H1 (cell line): ENCODE data around the gene CXCL3. TPM values are rescaled to one million over a fixed set of nuclear protein-coding genes. Genes with fewer than 3 reads are reported as not detected.

Experiments
- CTCF ChIA-PET: fragments of 300-600 bp; sonication (Branson Sonifier 250); formaldehyde crosslinking; loops from one replicate; lab custom pipeline; 2021; ENCODE audit not compliant: partially characterized antibody; lab: Charles Lee
- POLR2A ChIA-PET: fragments of 300-600 bp; sonication (Branson Sonifier 250); formaldehyde crosslinking; loops from one replicate; lab custom pipeline; 2021; ENCODE audit warnings: inconsistent platforms; ENCODE audit not compliant: partially characterized antibody; lab: Charles Lee
- DNase-seq, 2 experiments: peaks; one replicate each; pipeline versions ENCODE4 v3.0.0 to v3.0.0-alpha.2; 2010 to 2022; ENCODE audit warnings: low spot score in 2 of 2, low read depth in 1 of 2, mixed read lengths in 1 of 2
- FAIRE-seq: peaks from 2 replicates; lab custom pipeline; 2011; peaks lifted over from hg19 to GRCh38; lab: Jason Lieb, UNC
- H2AFZ ChIP-seq: 2 replicates; pipeline ENCODE4 v1.8.1; 2012; ENCODE audit warnings: low read length, inconsistent platforms
- H2AK5ac ChIP-seq: 2 replicates; pipeline ENCODE4 v1.6.1; 2013; ENCODE audit warnings: low read depth, low read length
- H2BK120ac ChIP-seq: replicated peaks from 2 replicates; pipeline ENCODE3; 2013; ENCODE audit warnings: low read depth, low read length, inconsistent platforms
- H2BK12ac ChIP-seq: 2 replicates; pipeline ENCODE4 v1.6.1; 2013; ENCODE audit warnings: low read depth, low read length
- H2BK15ac ChIP-seq: 2 replicates; pipeline ENCODE4 v1.6.1; 2013; ENCODE audit warnings: low read length
- H2BK20ac ChIP-seq: 2 replicates; pipeline ENCODE4 v1.6.1; 2013; ENCODE audit warnings: low read length
- H2BK5ac ChIP-seq: 2 replicates; pipeline ENCODE4 v1.6.1; 2013; ENCODE audit warnings: low read depth, low read length
- H3K14ac ChIP-seq: 2 replicates; pipeline ENCODE4 v1.6.1; 2013; ENCODE audit warnings: inconsistent platforms; ENCODE audit not compliant: insufficient read length
- H3K18ac ChIP-seq: 2 replicates; pipeline ENCODE4 v1.6.1; 2013; ENCODE audit warnings: low read length; ENCODE audit errors: extremely low read depth
- H3K23ac ChIP-seq: 2 replicates; pipeline ENCODE4 v1.6.1; 2013; ENCODE audit warnings: inconsistent platforms; ENCODE audit not compliant: insufficient read length
- H3K23me2 ChIP-seq: 2 replicates; pipeline ENCODE4 v1.6.1; 2013; ENCODE audit warnings: low read depth, low read length
- H3K27ac ChIP-seq: 2 replicates; pipeline ENCODE4 v1.6.1; 2011; ENCODE audit warnings: low read depth, low read length, inconsistent platforms
- H3K27me3 ChIP-seq, 4 experiments: replicated peaks in 1 of 4; 1 replicate in 1 of 4; 2 replicates in 3 of 4; pipeline versions ENCODE4 v1.6.1 to v1.8.1; 2011 to 2013; ENCODE audit warnings: low read length in 3 of 4, mild to moderate bottlenecking in 3 of 4, inconsistent platforms in 2 of 4, mixed read lengths in 2 of 4, moderate library complexity in 1 of 4; ENCODE audit not compliant: control insufficient read depth in 3 of 4, insufficient read depth in 3 of 4; ENCODE audit errors: extremely low read depth in 1 of 4
- H3K36me3 ChIP-seq, 4 experiments: 2 replicates each; pipeline versions ENCODE4 v1.6.1 to v1.8.1; 2011 to 2013; ENCODE audit warnings: mild to moderate bottlenecking in 4 of 4, low read length in 3 of 4, moderate library complexity in 2 of 4, control low read depth in 1 of 4, inconsistent platforms in 1 of 4; ENCODE audit not compliant: insufficient read depth in 4 of 4, control insufficient read depth in 2 of 4
- H3K4ac ChIP-seq: replicated peaks from 2 replicates; pipeline ENCODE3; 2013; ENCODE audit warnings: low read length, low read depth, mixed read lengths, inconsistent platforms; ENCODE audit not compliant: insufficient read length
- H3K4me1 ChIP-seq, 4 experiments: replicated peaks in 1 of 4; 1 replicate in 1 of 4; 2 replicates in 3 of 4; pipeline versions ENCODE4 v1.6.1 to v1.8.1; 2011 to 2013; ENCODE audit warnings: low read length in 3 of 4, inconsistent platforms in 2 of 4, mixed read lengths in 1 of 4; ENCODE audit not compliant: insufficient read depth in 4 of 4, control insufficient read depth in 3 of 4
- H3K4me2 ChIP-seq, 2 experiments: 2 replicates each; pipeline versions ENCODE4 v1.6.1 to v1.8.1; 2011 to 2013; ENCODE audit warnings: low read depth in 2 of 2, low read length in 2 of 2, control low read depth in 1 of 2, inconsistent platforms in 1 of 2, mild to moderate bottlenecking in 1 of 2; ENCODE audit not compliant: insufficient read depth in 1 of 2
- H3K4me3 ChIP-seq, 4 experiments: fragments of 200-600, 300-600 bp in 1 of 4; sonication (generic), shearing (Covaris generic), sonication (Bioruptor Twin) in 1 of 4; 2 replicates each; pipeline versions ENCODE4 v1.5.1 to v1.8.1; 2011 to 2016; ENCODE audit warnings: low read length in 4 of 4, low read depth in 3 of 4, control low read depth in 2 of 4, inconsistent platforms in 2 of 4, mild to moderate bottlenecking in 2 of 4, mixed read lengths in 1 of 4, moderate library complexity in 1 of 4; ENCODE audit not compliant: insufficient read depth in 2 of 4; ENCODE audit errors: extremely low read depth in 1 of 4
- H3K56ac ChIP-seq: replicated peaks from 2 replicates; pipeline ENCODE3; 2013; ENCODE audit warnings: low read depth, mild to moderate bottlenecking, mixed read lengths, low read length, inconsistent platforms; ENCODE audit not compliant: insufficient read length
- H3K79me1 ChIP-seq: 2 replicates; pipeline ENCODE4 v1.6.1; 2013; ENCODE audit warnings: low read depth, low read length, control low read depth
- H3K79me2 ChIP-seq, 2 experiments: 2 replicates each; pipeline versions ENCODE4 v1.6.1 to v1.8.1; 2012 to 2013; ENCODE audit warnings: low read length in 2 of 2, mild to moderate bottlenecking in 2 of 2, inconsistent platforms in 1 of 2; ENCODE audit not compliant: insufficient read depth in 2 of 2, control insufficient read depth in 1 of 2
- H3K9ac ChIP-seq, 4 experiments: replicated peaks in 1 of 4; 1 replicate in 1 of 4; 2 replicates in 3 of 4; pipeline versions ENCODE4 v1.6.1 to v1.8.1; 2011 to 2013; ENCODE audit warnings: low read depth in 3 of 4, low read length in 3 of 4, control low read depth in 2 of 4, mild to moderate bottlenecking in 2 of 4, moderate library complexity in 2 of 4, inconsistent platforms in 1 of 4; ENCODE audit errors: extremely low read depth in 1 of 4
- H3K9me3 ChIP-seq, 2 experiments: 2 replicates each; pipeline versions ENCODE4 v1.6.1 to v1.8.1; 2012 to 2013; ENCODE audit warnings: mild to moderate bottlenecking in 2 of 2, moderate library complexity in 2 of 2, control low read depth in 1 of 2, inconsistent platforms in 1 of 2, low read depth in 1 of 2, low read length in 1 of 2, mixed read lengths in 1 of 2; ENCODE audit not compliant: insufficient read depth in 2 of 2
- H4K20me1 ChIP-seq, 2 experiments: replicated peaks in 1 of 2; 2 replicates each; pipeline versions ENCODE3 to v1.8.1; 2011 to 2013; ENCODE audit warnings: inconsistent platforms in 2 of 2, low read length in 2 of 2, mild to moderate bottlenecking in 1 of 2; ENCODE audit not compliant: insufficient read depth in 2 of 2, control insufficient read depth in 1 of 2
- H4K5ac ChIP-seq: 2 replicates; pipeline ENCODE4 v1.6.1; 2013; ENCODE audit warnings: low read length, low read depth, mixed read lengths, inconsistent platforms; ENCODE audit not compliant: insufficient read length
- H4K8ac ChIP-seq: 2 replicates; pipeline ENCODE4 v1.8.0; 2013; ENCODE audit warnings: mild to moderate bottlenecking, moderate library complexity, low read length, inconsistent platforms; ENCODE audit not compliant: insufficient read depth; ENCODE audit errors: extremely low read depth
- H4K91ac ChIP-seq: replicated peaks from 2 replicates; pipeline ENCODE3; 2013; ENCODE audit warnings: low read length, mixed read lengths, inconsistent platforms; ENCODE audit not compliant: insufficient read length
- ATF3 ChIP-seq: IDR thresholded peaks from 2 replicates; pipeline ENCODE4 v1.6.1; 2011; ENCODE audit warnings: low read depth, mild to moderate bottlenecking, low read length; ENCODE audit not compliant: insufficient read depth
- CTCF ChIP-seq, 3 experiments: IDR thresholded peaks; 1 replicate in 2 of 3; 2 replicates in 1 of 3; pipeline versions ENCODE4 v1.5.1 to v1.6.1; 2011; ENCODE audit warnings: low read length in 3 of 3, mild to moderate bottlenecking in 3 of 3, inconsistent platforms in 2 of 3, low read depth in 1 of 3, moderate library complexity in 1 of 3; ENCODE audit not compliant: insufficient read depth in 1 of 3; ENCODE audit errors: control extremely low read depth in 1 of 3
- E2F6 ChIP-seq: IDR thresholded peaks from 2 replicates; pipeline ENCODE4 v1.6.1; 2012; ENCODE audit warnings: inconsistent platforms
- EP300 ChIP-seq, 2 experiments: IDR thresholded peaks; 1 replicate in 1 of 2; 2 replicates in 1 of 2; pipeline ENCODE4 v1.6.1; 2011 to 2012; ENCODE audit warnings: low read depth in 2 of 2, low read length in 2 of 2, mild to moderate bottlenecking in 2 of 2, borderline replicate concordance in 1 of 2, inconsistent platforms in 1 of 2, moderate library complexity in 1 of 2
- KDM4A ChIP-seq: IDR thresholded peaks from one replicate; pipeline ENCODE4 v1.7.1; 2012; ENCODE audit warnings: low read depth, mild to moderate bottlenecking, moderate library complexity, low read length, inconsistent platforms; ENCODE audit not compliant: severe bottlenecking
- POU5F1 ChIP-seq: IDR thresholded peaks from 2 replicates; pipeline ENCODE4 v1.6.1; 2011; ENCODE audit warnings: low read depth, mild to moderate bottlenecking, low read length, moderate library complexity
- SAP30 ChIP-seq: fragments of 300-600 bp; sonication (generic); IDR thresholded peaks from 2 replicates; pipeline ENCODE4 v1.7.1; 2012; ENCODE audit warnings: low read length, moderate library complexity, mild to moderate bottlenecking, inconsistent platforms; ENCODE audit not compliant: insufficient read depth, insufficient replicate concordance
- SP1 ChIP-seq: IDR thresholded peaks from 2 replicates; pipeline ENCODE4 v1.6.1; 2011; ENCODE audit warnings: low read depth, low read length
- SP4 ChIP-seq: IDR thresholded peaks from 2 replicates; pipeline ENCODE4 v1.6.1; 2012; ENCODE audit warnings: low read length, inconsistent platforms
- ZNF274 ChIP-seq: IDR thresholded peaks from 2 replicates; pipeline ENCODE4 v1.7.0; 2012; ENCODE audit warnings: low read length, borderline replicate concordance; ENCODE audit errors: extremely low read depth
- WGBS, 2 experiments: shearing (Covaris generic) in 1 of 2; methylation state at CpG; one replicate each; pipeline versions ENCODE4 v1.1.6 to v1.1.7; 2013 to 2015; ENCODE audit warnings: low lambda C conversion rate in 2 of 2, mixed read lengths in 2 of 2, inconsistent platforms in 1 of 2, low coverage in 1 of 2, missing lambda C conversion rate in 1 of 2; ENCODE audit not compliant: insufficient replicate concordance in 2 of 2, insufficient coverage in 1 of 2, insufficient read length in 1 of 2; ENCODE audit errors: extremely low coverage in 1 of 2, missing lambda C conversion rate in 1 of 2; 5-methylcytosine and 5-hydroxymethylcytosine counted together
- polyA plus RNA-seq, 7 experiments: library from polyadenylated mRNA; depleted of rRNA in 3 of 7; stranded (reverse) in 5 of 7; unstranded in 2 of 7; fragments of >200 nt in 5 of 7; fragments of 200-250 nt in 2 of 7; gene quantifications; 1 replicate in 5 of 7; 2 replicates in 1 of 7; 4 replicates in 1 of 7; pipeline versions ENCODE4 v1.2.1 to v1.2.3, GENCODE V29; 2011 to 2013; ENCODE audit warnings: missing spikeins in 2 of 7, mixed read lengths in 2 of 7
- total RNA-seq: library from RNA; stranded (reverse); fragmentation: NEBNext Ultra II Directional; extraction: Animal tissue kit (Norgen Biotek cat#: 25700); gene quantifications from 2 replicates; pipeline ENCODE4 v1.2.1, GENCODE V29; 2021

The CXCL3 gene
- total and polyA plus RNA-seq, 2 of the 8 experiments (the other 6 are each of a cell fraction or from before 2014, with no cell fraction given): 3.1 to 5.2 TPM

GRCh38 chr4:74005528-74005927 is 33.0 kb downstream of the CXCL3 start:
- 83% methylated on average over 3 of the region's 3 CpGs; no CpG with 5 or more reads in 1 of the 2 experiments for WGBS, 2 experiments
- Histone ChIP-seq H3K9me3 (no peaks in the 10 kb centered on the region; a peak in 1 of 4 replicates), H3K23me2 (no peaks in the 10 kb centered on the region), H3K18ac (no peak overlapping the region), H3K27me3 (no peaks in the 10 kb centered on the region), H3K79me1 (no peaks in the 10 kb centered on the region), H4K8ac (no peak overlapping the region), H3K27ac (no peak overlapping the region), H4K91ac (no peak overlapping the region), H2AFZ (no peak overlapping the region), H3K56ac (no peak overlapping the region), H3K4me2 (no peak overlapping the region), H2BK5ac (no peak overlapping the region), H2BK120ac (no peak overlapping the region), H2BK15ac (no peak overlapping the region), H3K4me1 (peaks cover 0 to 2% (median 0%) of the 10 kb centered on the region in 4 experiments; a peak in 1 of 7 replicates), H3K36me3 (peaks cover 0 to 3% (median 0%) of the 10 kb centered on the region in 4 experiments; a peak in 3 of 8 replicates), H3K4ac (no peak overlapping the region), H2BK20ac (no peak overlapping the region), H3K9ac (no peak overlapping the region), H3K14ac (no peak overlapping the region), H3K4me3 (no peak overlapping the region), H2AK5ac (no peak overlapping the region), H3K79me2 (no peaks in the 10 kb centered on the region), H2BK12ac (no peak overlapping the region), H3K23ac (no peak overlapping the region), H4K5ac (no peak overlapping the region), H4K20me1 (no peaks in the 10 kb centered on the region)
- POLR2A ChIA-PET: no interaction called here
- CTCF ChIA-PET: no interaction called here
- FAIRE-seq: peak; percentile 36
- DNase-seq: no peak
- TF ChIP-seq ZNF274 (no peak), KDM4A (no peak), SAP30 (no peak), CTCF (IDR thresholded peaks at IDR 0.05; ENCODE audit: control extremely low read depth in 1 of 3, insufficient read depth in 1 of 3, low read depth in 1 of 3, low read length in 3 of 3) (no peak), EP300 (IDR thresholded peaks at IDR 0.05; ENCODE audit: borderline replicate concordance in 1 of 2, low read depth in 2 of 2, low read length in 2 of 2) (no peak), E2F6 (no peak), POU5F1 (no peak), SP1 (no peak), SP4 (no peak), ATF3 (no peak)
